GM12864 (cell line): ENCODE data around the gene RARS2.

Source experiments
- DNase-seq: peaks from one replicate; pipeline ENCODE4 v3.0.0-alpha.2; 2011; ENCODE audit warnings: low read depth
- H3K4me3 ChIP-seq: 2 replicates; pipeline ENCODE4 v1.5.1; 2011; ENCODE audit warnings: mild to moderate bottlenecking, low read depth, low read length, control low read depth
- CTCF ChIP-seq: IDR thresholded peaks from 2 replicates; pipeline ENCODE4 v1.5.1; 2011; ENCODE audit warnings: low read depth, mild to moderate bottlenecking, moderate library complexity, low read length, control low read depth, inconsistent platforms; ENCODE audit errors: missing control alignments

RARS2 gene

GRCh38 chr6:87539554-87539953, 50.2 kb downstream of the RARS2 start:
- H3K4me3 ChIP-seq = no peak overlapping the region
- no peak for DNase-seq
- TF ChIP-seq CTCF = no peak

GRCh38 chr6:87538510-87539260, 51.1 kb downstream of the RARS2 start:
- TF ChIP-seq CTCF = no peak
- H3K4me3 ChIP-seq = no peak overlapping the region
- DNase-seq = no peak

GRCh38 chr6:87534377-87535047, 55.3 kb downstream of the RARS2 start:
- no peak overlapping the region for H3K4me3 ChIP-seq
- no peak for TF ChIP-seq CTCF
- no peak for DNase-seq

- H3K4me3 ChIP-seq = no peak overlapping the region
- no peak for DNase-seq
- TF ChIP-seq CTCF = no peak
Observed at GRCh38 chr6:87529221-87529620, 60.6 kb downstream of the RARS2 start.

- no peak overlapping the region for H3K4me3 ChIP-seq
- TF ChIP-seq CTCF = no peak
- DNase-seq = no peak
Observed at GRCh38 chr6:87522686-87523085, 67.1 kb downstream of the RARS2 start.

- no peak for TF ChIP-seq CTCF
- no peak for DNase-seq
- no peak overlapping the region for H3K4me3 ChIP-seq
Observed at GRCh38 chr6:87518453-87518852, 71.3 kb downstream of the RARS2 start.
